ENCODE results near the gene CLSTN1.

- TF ChIP-seq CTCF (IDR thresholded peaks at IDR 0.05; ENCODE audit: low read depth, low read length, missing input control) (no peak), HNF4G (IDR thresholded peaks at IDR 0.05) (no peak), RAD21 (IDR thresholded peaks at IDR 0.05) (no peak), JUND (IDR thresholded peaks at IDR 0.05) (no peak), SP1 (IDR thresholded peaks at IDR 0.05) (no peak), EGR1 (IDR thresholded peaks at IDR 0.05; ENCODE audit: low read depth in 2 of 2) (no peak), TAF1 (conservative IDR thresholded peaks at IDR 0.05) (no peak), YY1 (IDR thresholded peaks at IDR 0.05) (no peak), ZBTB33 (IDR thresholded peaks at IDR 0.05) (no peak)
- TF ChIP-seq, protein P1, sequence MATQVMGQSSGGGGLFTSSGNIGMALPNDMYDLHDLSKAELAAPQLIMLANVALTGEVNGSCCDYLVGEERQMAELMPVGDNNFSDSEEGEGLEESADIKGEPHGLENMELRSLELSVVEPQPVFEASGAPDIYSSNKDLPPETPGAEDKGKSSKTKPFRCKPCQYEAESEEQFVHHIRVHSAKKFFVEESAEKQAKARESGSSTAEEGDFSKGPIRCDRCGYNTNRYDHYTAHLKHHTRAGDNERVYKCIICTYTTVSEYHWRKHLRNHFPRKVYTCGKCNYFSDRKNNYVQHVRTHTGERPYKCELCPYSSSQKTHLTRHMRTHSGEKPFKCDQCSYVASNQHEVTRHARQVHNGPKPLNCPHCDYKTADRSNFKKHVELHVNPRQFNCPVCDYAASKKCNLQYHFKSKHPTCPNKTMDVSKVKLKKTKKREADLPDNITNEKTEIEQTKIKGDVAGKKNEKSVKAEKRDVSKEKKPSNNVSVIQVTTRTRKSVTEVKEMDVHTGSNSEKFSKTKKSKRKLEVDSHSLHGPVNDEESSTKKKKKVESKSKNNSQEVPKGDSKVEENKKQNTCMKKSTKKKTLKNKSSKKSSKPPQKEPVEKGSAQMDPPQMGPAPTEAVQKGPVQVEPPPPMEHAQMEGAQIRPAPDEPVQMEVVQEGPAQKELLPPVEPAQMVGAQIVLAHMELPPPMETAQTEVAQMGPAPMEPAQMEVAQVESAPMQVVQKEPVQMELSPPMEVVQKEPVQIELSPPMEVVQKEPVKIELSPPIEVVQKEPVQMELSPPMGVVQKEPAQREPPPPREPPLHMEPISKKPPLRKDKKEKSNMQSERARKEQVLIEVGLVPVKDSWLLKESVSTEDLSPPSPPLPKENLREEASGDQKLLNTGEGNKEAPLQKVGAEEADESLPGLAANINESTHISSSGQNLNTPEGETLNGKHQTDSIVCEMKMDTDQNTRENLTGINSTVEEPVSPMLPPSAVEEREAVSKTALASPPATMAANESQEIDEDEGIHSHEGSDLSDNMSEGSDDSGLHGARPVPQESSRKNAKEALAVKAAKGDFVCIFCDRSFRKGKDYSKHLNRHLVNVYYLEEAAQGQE (IDR thresholded peaks at IDR 0.05) = no peak
These were observed 142.9 kb downstream of the CLSTN1 start for GRCh38 chr1:9680828-9681227.

Data from liver (tissue), 3 donors.